ENCODE data around the gene ZNF232. TPM values are rescaled to one million over a fixed set of nuclear protein-coding genes. Genes with fewer than 3 reads are reported as not detected.
"Not testable (repeated sequence)": the region's sequence is repeated elsewhere in the genome, so short reads cannot be mapped to it uniquely, and the experiment has no call there.

The ZNF232 gene
- 30.1 TPM for polyA plus RNA-seq (2013, experiment 1 of 2)
- polyA plus RNA-seq (2013, experiment 2 of 2), result 28.1 TPM

DNA sequence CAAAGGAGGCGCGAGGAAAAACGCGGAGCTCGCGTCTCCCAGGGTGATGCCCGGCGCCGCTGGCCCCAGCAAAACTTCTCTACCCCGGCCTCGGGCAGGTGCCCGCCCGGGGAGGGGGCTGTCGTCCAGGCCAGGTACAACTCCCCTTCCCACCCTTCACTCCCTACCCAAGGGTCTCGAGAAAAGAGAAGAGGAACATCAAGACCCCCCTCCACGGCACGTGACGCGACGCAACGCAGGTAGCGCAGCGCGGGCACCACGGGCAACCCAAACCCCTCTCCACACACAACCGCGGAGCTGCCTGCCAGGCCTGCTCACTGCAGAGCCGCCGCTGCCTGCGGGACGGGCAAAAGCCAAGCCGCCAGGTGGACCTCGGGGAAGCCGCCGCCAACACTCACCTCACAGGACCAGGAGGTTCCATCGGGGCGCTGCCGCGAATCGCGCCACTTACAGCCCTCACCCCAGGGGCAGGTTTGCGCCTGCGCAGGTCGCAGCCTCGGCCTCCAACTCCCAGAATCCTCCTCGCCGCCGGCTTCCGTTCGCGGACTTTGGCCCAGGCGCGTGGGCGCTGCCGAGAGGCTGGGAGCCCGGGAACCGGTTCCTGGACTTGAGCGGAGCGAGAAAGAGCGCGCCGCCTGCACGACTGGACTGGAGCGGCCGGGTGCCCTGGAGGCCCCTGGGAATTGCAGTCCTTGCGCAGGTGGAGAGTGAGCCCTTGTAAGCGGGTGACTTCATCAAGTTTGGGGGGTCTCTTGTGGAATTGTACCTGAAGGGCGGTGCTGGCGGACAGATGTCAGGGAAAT, at the start of gene ZNF232:
Gene ZNF232, minus strand, starts transcription at position 477 of the 803 bp plus-strand sequence. Its CDS starts 56 bp downstream, at position 421.
- H3K9me3 ChIP-seq (ENCODE audit: insufficient read depth, low read depth, low read length), result peaks cover 3% of the 10 kb centered on the region; the same call in 1 of the 2 replicates
- H3K9ac ChIP-seq (ENCODE audit: low read depth, low read length), result peak within 1 kb of the TSS; percentile 92
- peak within 1 kb of the TSS; percentile 91 for H3K4me3 ChIP-seq (ENCODE audit: low read length)
- peaks cover 49% of the 10 kb centered on the region for H3K36me3 ChIP-seq (ENCODE audit: insufficient read depth, low read length)
- peak within 1 kb of the TSS; percentile 82 for H3K27ac ChIP-seq (ENCODE audit: low read depth, low read length)
- H3K4me1 ChIP-seq (ENCODE audit: insufficient read depth, low read length), result peaks cover 6% of the 10 kb centered on the region; the same call in 1 of the 2 replicates
- 1% methylated on average over 69 of the region's 69 CpGs for WGBS
- no peaks in the 10 kb centered on the region for H3K27me3 ChIP-seq (ENCODE audit: insufficient read depth, low read length)

DNA sequence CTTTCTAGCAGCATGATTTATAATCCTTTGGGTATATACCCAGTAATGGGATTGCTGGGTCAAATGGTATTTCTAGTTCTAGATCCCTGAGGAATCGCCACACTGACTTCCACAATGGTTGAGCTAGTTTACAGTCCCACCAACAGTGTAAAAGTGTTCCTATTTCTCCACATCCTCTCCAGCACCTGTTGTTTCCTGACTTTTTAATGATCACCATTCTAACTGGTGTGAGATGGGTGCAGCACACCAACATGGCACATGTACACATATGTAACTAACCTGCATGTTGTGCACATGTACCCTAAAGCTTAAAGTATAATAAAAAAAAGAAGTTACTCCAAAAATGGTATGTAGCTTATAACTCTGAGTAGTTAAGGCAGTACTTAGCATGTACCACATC, 49.0 kb upstream of the ZNF232 start:
- not testable (repeated sequence) for H3K9ac ChIP-seq (ENCODE audit: low read depth, low read length); H3K4me1 ChIP-seq (ENCODE audit: insufficient read depth, low read length); H3K27ac ChIP-seq (ENCODE audit: low read depth, low read length); H3K4me3 ChIP-seq (ENCODE audit: low read length); H3K36me3 ChIP-seq (ENCODE audit: insufficient read depth, low read length); H3K9me3 ChIP-seq (ENCODE audit: insufficient read depth, low read depth, low read length); H3K27me3 ChIP-seq (ENCODE audit: insufficient read depth, low read length)
- WGBS, result no CpG with 5 or more reads among the region's 1 CpG

DNA sequence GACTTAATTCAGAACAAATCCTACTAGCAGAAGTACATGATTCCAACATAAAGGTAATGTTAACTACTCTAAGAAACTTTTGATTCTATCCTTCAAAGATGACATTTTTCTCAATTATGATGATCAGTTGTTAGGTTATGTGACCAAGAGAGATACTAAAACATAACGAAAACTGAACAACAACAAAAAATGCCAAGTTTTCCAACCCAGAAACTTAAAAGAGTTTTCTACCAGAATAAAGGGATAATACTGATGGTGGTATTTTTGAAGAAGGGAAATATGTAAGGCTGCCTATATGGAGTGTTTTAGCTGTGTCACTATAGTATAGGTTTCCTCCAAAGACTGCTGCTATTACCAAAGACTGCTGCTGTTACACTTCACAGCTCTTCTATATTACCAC, 34.4 kb upstream of the ZNF232 start:
- not testable (repeated sequence) for H3K27ac ChIP-seq (ENCODE audit: low read depth, low read length); H3K4me3 ChIP-seq (ENCODE audit: low read length)

DNA sequence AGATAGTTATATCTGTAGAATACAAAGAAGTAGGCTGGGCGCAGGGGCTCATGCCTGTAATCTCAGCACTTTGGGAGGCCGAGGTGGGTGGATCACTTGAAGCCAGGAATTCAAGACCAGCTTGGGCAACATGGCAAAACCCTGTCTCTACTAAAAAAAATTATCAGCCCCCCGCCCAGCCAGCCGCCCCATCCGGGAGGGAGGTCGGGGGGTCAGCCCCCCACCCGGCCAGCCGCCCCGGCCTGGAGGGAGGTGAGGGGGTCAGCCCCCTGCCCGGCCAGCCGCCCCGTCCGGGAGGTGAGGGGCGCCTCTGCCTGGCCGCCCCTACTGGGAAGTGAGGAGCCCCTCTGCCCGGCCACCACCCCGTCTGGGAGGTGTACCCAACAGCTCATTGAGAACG, 31.2 kb upstream of the ZNF232 start:
- WGBS, result 95% methylated on average over 11 of the region's 18 CpGs
- not testable (repeated sequence) for H3K4me3 ChIP-seq (ENCODE audit: low read length); H3K9ac ChIP-seq (ENCODE audit: low read depth, low read length); H3K4me1 ChIP-seq (ENCODE audit: insufficient read depth, low read length); H3K36me3 ChIP-seq (ENCODE audit: insufficient read depth, low read length); H3K27me3 ChIP-seq (ENCODE audit: insufficient read depth, low read length); H3K9me3 ChIP-seq (ENCODE audit: insufficient read depth, low read depth, low read length); H3K27ac ChIP-seq (ENCODE audit: low read depth, low read length)

More for the DNA sequence above, 34.4 kb upstream of the ZNF232 start:
- H3K27me3 ChIP-seq (ENCODE audit: insufficient read depth, low read length); H3K36me3 ChIP-seq (ENCODE audit: insufficient read depth, low read length); H3K4me1 ChIP-seq (ENCODE audit: insufficient read depth, low read length); H3K9ac ChIP-seq (ENCODE audit: low read depth, low read length); H3K9me3 ChIP-seq (ENCODE audit: insufficient read depth, low read depth, low read length): not testable (repeated sequence)
- no CpG with 5 or more reads among the region's 1 CpG for WGBS

DNA sequence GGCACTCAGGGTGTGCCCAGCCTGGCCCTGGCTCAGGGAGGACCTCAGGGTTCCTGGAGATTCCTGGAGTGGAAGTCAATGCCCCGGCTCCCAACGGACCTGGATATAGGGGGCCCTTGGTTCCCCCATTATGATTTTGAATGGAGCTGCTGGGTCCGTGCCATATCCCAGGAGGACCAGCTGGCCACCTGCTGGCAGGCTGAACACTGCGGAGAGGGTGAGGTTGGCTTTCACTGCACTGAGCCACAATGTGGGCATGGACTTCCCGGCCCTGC, 27.7 kb upstream of the ZNF232 start:
- Histone ChIP-seq H3K9me3 (ENCODE audit: insufficient read depth, low read depth, low read length) (no peaks in the 10 kb centered on the region), H3K4me1 (ENCODE audit: insufficient read depth, low read length) (no peaks in the 10 kb centered on the region), H3K9ac (ENCODE audit: low read depth, low read length) (no peak overlapping the region), H3K4me3 (ENCODE audit: low read length) (no peak overlapping the region), H3K27me3 (ENCODE audit: insufficient read depth, low read length) (no peaks in the 10 kb centered on the region), H3K27ac (ENCODE audit: low read depth, low read length) (no peak overlapping the region), H3K36me3 (ENCODE audit: insufficient read depth, low read length) (no peaks in the 10 kb centered on the region)
- WGBS, result 96% methylated on average over 5 of the region's 5 CpGs

DNA sequence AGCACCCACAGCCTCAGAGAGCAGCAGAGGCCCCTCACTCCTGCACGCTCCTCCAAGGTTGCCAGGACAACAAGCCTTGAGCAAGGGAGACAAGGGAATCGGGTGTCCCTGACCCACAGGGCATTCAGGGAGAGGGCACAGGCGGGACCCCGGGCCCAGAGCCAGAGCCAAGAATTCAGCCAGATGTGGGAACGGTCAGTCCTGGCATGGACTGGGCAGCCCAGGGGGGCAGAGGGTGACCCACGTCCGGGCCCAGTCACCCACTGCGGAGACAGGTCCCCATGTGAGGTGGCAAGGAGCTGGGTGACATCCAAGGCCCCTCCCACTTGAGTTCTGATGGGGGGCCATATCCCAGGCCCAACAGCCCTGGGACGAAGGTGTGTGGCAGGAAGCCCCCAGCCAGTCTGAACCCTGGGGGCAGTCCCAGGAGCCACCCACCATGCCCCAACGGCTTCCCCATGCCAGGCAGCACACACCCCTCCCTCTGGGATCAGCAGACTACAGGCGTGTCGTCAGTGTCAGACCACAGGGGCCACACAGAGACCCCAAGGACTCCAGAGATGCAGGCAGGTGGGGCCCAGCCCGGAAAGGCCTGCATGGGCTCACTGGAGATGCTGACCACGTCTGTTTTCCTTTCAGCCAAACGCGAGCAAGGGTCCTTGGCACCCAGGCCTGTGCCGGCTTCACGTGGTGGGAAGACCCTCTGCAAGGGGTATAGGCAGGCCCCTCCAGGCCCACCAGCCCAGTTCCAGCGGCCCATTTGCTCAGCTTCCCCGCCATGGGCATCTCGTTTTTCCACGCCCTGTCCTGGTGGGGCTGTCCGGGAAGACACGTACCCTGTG, 27.2 kb upstream of the ZNF232 start:
- WGBS, result 94% methylated on average over 24 of the region's 24 CpGs
- no peak overlapping the region for H3K9ac ChIP-seq (ENCODE audit: low read depth, low read length)
- H3K36me3 ChIP-seq (ENCODE audit: insufficient read depth, low read length), result no peaks in the 10 kb centered on the region
- no peak overlapping the region for H3K4me3 ChIP-seq (ENCODE audit: low read length)
- no peaks in the 10 kb centered on the region for H3K9me3 ChIP-seq (ENCODE audit: insufficient read depth, low read depth, low read length)
- no peaks in the 10 kb centered on the region for H3K4me1 ChIP-seq (ENCODE audit: insufficient read depth, low read length)
- no peaks in the 10 kb centered on the region for H3K27me3 ChIP-seq (ENCODE audit: insufficient read depth, low read length)
- no peak overlapping the region for H3K27ac ChIP-seq (ENCODE audit: low read depth, low read length)

DNA sequence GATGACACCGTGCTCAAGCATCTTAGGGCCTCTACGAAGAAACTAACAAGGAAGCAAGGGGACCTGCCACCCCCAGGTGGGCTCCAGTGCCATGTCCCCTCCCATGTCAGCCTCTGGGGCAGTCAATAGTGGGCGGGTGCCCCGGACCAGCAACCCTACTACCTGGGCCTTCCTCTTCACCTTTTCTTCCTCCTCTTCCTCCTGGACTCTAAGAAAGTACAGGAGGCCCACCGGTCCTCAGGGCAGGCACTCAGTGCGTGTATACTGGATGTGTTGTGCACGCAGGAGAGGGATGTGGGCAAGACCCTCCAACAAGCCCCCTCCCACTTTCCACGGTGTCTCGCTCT, 26.5 kb upstream of the ZNF232 start:
- H3K36me3 ChIP-seq (ENCODE audit: insufficient read depth, low read length); H3K27ac ChIP-seq (ENCODE audit: low read depth, low read length); H3K27me3 ChIP-seq (ENCODE audit: insufficient read depth, low read length); H3K4me3 ChIP-seq (ENCODE audit: low read length); H3K9me3 ChIP-seq (ENCODE audit: insufficient read depth, low read depth, low read length); H3K4me1 ChIP-seq (ENCODE audit: insufficient read depth, low read length); H3K9ac ChIP-seq (ENCODE audit: low read depth, low read length): not testable (repeated sequence)
- 98% methylated on average over 9 of the region's 9 CpGs for WGBS

DNA sequence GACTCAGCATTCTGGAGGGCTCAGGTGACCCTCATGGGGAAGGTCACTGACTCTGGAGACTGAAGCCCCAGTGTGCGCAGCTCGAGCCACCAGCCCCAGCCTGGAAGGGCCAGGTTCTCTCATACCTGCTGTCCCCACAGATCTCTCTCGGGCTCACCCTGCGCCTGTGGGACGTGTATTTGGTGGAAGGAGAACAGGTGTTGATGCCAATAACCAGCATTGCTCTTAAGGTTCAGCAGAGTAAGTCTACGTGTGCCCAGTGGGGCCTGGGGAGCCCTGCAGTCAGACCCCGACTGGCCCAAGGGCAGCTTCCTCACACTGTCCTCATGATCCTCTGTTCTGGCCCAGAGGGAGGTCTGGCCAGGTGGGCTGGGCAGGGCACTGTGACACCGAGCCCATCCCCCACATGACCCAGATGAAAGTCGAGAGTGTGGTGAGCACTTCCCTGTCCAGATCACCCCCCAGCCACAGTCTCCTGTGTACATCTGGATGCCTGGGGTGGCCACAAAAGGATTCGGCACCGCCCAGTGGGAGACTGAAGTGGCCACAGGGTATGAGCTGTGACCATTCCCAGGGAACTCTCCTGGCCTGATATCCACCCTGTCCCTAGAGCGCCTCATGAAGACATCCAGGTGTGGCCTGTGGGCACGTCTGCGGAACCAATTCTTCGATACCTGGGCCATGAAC, 26.0 kb upstream of the ZNF232 start:
- 94% methylated on average over 14 of the region's 15 CpGs for WGBS
- H3K36me3 ChIP-seq (ENCODE audit: insufficient read depth, low read length); H3K27ac ChIP-seq (ENCODE audit: low read depth, low read length); H3K4me3 ChIP-seq (ENCODE audit: low read length); H3K27me3 ChIP-seq (ENCODE audit: insufficient read depth, low read length); H3K9me3 ChIP-seq (ENCODE audit: insufficient read depth, low read depth, low read length); H3K4me1 ChIP-seq (ENCODE audit: insufficient read depth, low read length); H3K9ac ChIP-seq (ENCODE audit: low read depth, low read length): not testable (repeated sequence)

DNA sequence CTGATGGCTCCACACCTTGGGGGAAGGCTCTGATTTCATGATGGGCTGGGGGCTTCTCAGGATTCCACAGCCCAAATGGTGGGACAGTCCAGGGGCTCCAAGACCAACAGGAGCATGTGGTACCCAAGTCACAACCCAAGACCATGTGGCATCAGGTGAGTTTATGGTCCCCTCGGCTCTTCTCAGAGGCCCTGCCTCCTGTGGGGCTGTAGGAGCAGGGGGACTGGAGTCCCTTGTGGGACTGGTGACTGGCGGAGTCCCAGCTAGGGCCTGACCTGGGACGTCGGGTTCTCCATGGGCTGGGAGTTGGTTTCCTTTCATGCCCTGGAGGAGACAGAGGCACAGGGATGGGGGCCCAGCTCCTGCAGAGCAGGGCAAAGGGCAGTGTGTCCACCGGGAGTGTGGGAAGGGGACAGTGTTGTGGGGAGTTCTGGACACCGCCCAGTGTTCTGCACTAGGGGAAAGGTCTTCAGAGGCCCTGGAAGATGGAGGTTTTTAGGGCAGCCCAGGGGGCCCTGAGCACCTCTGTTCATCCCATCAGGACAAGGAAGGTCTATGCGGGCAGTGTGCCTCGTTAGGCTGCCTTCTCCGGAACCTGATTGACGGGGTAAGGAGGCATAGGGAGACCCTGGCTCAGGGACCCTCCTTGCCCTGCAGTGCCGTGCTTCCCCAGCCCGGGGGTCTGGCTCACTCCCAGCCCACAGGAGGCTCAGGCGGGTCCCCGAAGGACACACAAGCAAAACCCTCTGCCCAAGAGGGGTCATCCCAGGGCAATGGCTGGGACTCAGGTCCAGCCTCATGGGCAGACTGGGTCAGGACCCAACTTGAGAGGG, 25.1 kb upstream of the ZNF232 start:
- not testable (repeated sequence) for H3K27me3 ChIP-seq (ENCODE audit: insufficient read depth, low read length); H3K36me3 ChIP-seq (ENCODE audit: insufficient read depth, low read length); H3K27ac ChIP-seq (ENCODE audit: low read depth, low read length); H3K9me3 ChIP-seq (ENCODE audit: insufficient read depth, low read depth, low read length); H3K9ac ChIP-seq (ENCODE audit: low read depth, low read length); H3K4me1 ChIP-seq (ENCODE audit: insufficient read depth, low read length); H3K4me3 ChIP-seq (ENCODE audit: low read length)
- 93% methylated on average over 14 of the region's 14 CpGs for WGBS

DNA sequence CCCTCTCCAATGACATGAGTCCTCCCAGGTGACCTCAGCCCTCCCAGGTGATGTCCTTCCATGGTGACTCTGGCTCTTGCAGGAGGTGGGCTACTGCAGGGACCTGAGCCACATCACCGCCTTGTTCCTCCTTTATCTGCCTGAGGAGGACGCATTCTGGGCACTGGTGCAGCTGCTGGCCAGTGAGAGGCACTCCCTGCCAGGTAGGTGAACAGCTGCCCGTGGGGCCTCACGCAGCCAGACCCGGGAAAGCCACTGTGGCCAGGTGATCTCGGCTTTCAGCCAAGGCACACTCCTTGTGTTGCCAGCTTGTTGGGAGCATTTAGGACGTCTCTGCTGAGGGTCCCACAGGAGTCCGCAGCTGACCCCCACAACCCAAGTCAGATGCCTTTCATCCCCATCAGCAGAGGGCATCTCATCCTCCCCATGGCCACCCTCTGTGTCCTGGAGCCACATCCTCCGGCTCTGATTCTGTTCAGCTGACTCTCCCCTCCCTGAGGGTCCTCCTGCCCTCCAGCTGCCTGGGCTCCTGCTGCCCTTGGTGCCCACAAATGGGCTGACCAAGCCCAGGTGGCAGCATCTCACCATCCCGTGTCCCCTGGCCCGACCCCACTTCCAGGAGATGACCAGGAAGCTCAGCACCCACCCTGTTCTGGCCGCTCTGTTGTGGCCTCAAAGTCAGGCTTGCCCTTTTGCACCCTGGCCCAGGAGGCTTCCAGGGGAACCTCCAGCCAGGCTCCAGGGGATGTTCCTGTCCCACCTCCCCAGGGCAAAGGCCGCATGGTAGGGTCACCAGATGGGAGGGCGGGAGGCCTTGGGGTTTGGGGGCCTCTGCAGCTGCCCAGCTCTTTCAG, 24.3 kb upstream of the ZNF232 start:
- H3K9ac ChIP-seq (ENCODE audit: low read depth, low read length), result no peak overlapping the region
- H3K36me3 ChIP-seq (ENCODE audit: insufficient read depth, low read length), result no peaks in the 10 kb centered on the region
- H3K4me1 ChIP-seq (ENCODE audit: insufficient read depth, low read length), result no peaks in the 10 kb centered on the region
- 81% methylated on average over 14 of the region's 14 CpGs for WGBS
- H3K9me3 ChIP-seq (ENCODE audit: insufficient read depth, low read depth, low read length), result no peaks in the 10 kb centered on the region
- no peaks in the 10 kb centered on the region for H3K27me3 ChIP-seq (ENCODE audit: insufficient read depth, low read length)
- H3K27ac ChIP-seq (ENCODE audit: low read depth, low read length), result no peak overlapping the region
- H3K4me3 ChIP-seq (ENCODE audit: low read length), result no peak overlapping the region
